GM12878 (cell line): Measurements from ENCODE around the gene SRC. TPM values are rescaled to one million over a fixed set of nuclear protein-coding genes. Genes with fewer than 3 reads are reported as not detected.

Experiments
- ATAC-seq: fragments of 200-7000 bp; cut with Tn5 transposase; 3 replicates; pipeline ENCODE4 v1.9.1; 2020; ENCODE audit warnings: mild to moderate bottlenecking, moderate library complexity
- BruUV-seq: library from RNA; stranded (reverse); fragments of 400-500 nt; replicated peaks from 2 replicates; lab custom pipeline; 2021; lab: Mats Ljungman, UMichigan
- CTCF ChIA-PET: fragments of 300-600 bp; sonication (Branson Sonifier 250); formaldehyde crosslinking; extraction: SDS; loops from one replicate; lab custom pipeline; 2021; ENCODE audit warnings: inconsistent platforms; lab: Yijun Ruan, JAX
- POLR2A ChIA-PET: fragments of 350-600 bp; formaldehyde crosslinking; extraction: SDS; loops from one replicate; lab custom pipeline; 2021; ENCODE audit warnings: inconsistent platforms; lab: Charles Lee
- RAD21 ChIA-PET: fragments of 300-600 bp; sonication (Branson Sonifier 250); formaldehyde crosslinking; loops from one replicate; lab custom pipeline; 2023; ENCODE audit warnings: antibody characterized with exemption; ENCODE audit not compliant: unreplicated experiment; lab: Charles Lee
- SMC1A ChIA-PET: fragments of 300-600 bp; sonication (Branson Sonifier 250); formaldehyde crosslinking; loops from one replicate; lab custom pipeline; 2023; ENCODE audit not compliant: unreplicated experiment, uncharacterized antibody; lab: Charles Lee
- DNase-seq: peaks from one replicate; pipeline ENCODE4 v3.0.0-alpha.2; 2011; ENCODE audit warnings: low read depth, low spot score
- FAIRE-seq: peaks from 3 replicates; lab custom pipeline; 2011; peaks lifted over from hg19 to GRCh38; lab: Jason Lieb, UNC
- H2AFZ ChIP-seq: 2 replicates; pipeline ENCODE4 v1.6.0; 2011; ENCODE audit warnings: low read depth, low read length, control low read depth; ENCODE audit not compliant: control insufficient read depth
- H3K27ac ChIP-seq: 2 replicates; pipeline ENCODE4 v1.5.1; 2011; ENCODE audit warnings: control low read depth; ENCODE audit not compliant: control insufficient read depth, insufficient read depth
- H3K27me3 ChIP-seq, 2 experiments: replicated peaks in 1 of 2; 2 replicates each; pipeline versions ENCODE4 v1.6.0 to v1.6.1; 2011; ENCODE audit warnings: low read length in 1 of 2; ENCODE audit not compliant: control insufficient read depth in 2 of 2, insufficient read depth in 2 of 2
- H3K36me3 ChIP-seq, 2 experiments: 2 replicates each; pipeline ENCODE4 v1.5.1; 2011; ENCODE audit warnings: low read length in 1 of 2; ENCODE audit not compliant: control insufficient read depth in 2 of 2, insufficient read depth in 2 of 2
- H3K4me1 ChIP-seq: 2 replicates; pipeline ENCODE4 v1.6.1; 2011; ENCODE audit warnings: mild to moderate bottlenecking, low read length, moderate library complexity, mixed read lengths; ENCODE audit not compliant: control insufficient read depth, insufficient read depth
- H3K4me2 ChIP-seq: 2 replicates; pipeline ENCODE4 v1.6.0; 2011; ENCODE audit warnings: control low read depth; ENCODE audit not compliant: control insufficient read depth, insufficient read depth
- H3K4me3 ChIP-seq: fragments of 200-600 bp; sonication (generic); 2 replicates; pipeline ENCODE4 v1.5.1; 2016
- H3K79me2 ChIP-seq: 2 replicates; pipeline ENCODE4 v1.6.0; 2011; ENCODE audit warnings: low read length; ENCODE audit not compliant: control insufficient read depth, insufficient read depth
- H3K9ac ChIP-seq: 2 replicates; pipeline ENCODE4 v1.8.0; 2011; ENCODE audit warnings: low read length, control low read depth, mixed read lengths; ENCODE audit not compliant: control insufficient read depth, insufficient read depth
- H3K9me3 ChIP-seq: replicated peaks from 3 replicates; pipeline ENCODE4 v1.5.1; 2011; ENCODE audit warnings: mild to moderate bottlenecking, low read length; ENCODE audit not compliant: control insufficient read depth, insufficient read depth
- H4K20me1 ChIP-seq: 2 replicates; pipeline ENCODE4 v1.6.0; 2011; ENCODE audit not compliant: control insufficient read depth, insufficient read depth
- BCLAF1 ChIP-seq: fragments of 450-650 bp; IDR thresholded peaks from 2 replicates; pipeline ENCODE4 v1.6.1; 2017; ENCODE audit warnings: antibody characterized with exemption, mild to moderate bottlenecking, moderate library complexity
- BRCA1 ChIP-seq: IDR thresholded peaks from 2 replicates; pipeline ENCODE4 v1.6.1; 2011; ENCODE audit warnings: low read depth, low read length, improper control_type of control experiment
- FOXK2 ChIP-seq: fragments of 450-650 bp; IDR thresholded peaks from 2 replicates; pipeline ENCODE4 v1.6.1; 2017; ENCODE audit warnings: mild to moderate bottlenecking, moderate library complexity
- GATAD2B ChIP-seq: fragments of 450-650 bp; conservative IDR thresholded peaks from 2 replicates; pipeline ENCODE4 v1.6.1; 2017; ENCODE audit warnings: low read depth, mild to moderate bottlenecking, moderate library complexity
- IKZF2 ChIP-seq, 2 experiments: fragments of 450-650 bp; IDR thresholded peaks; 2 replicates each; pipeline ENCODE4 v1.6.1; 2017; ENCODE audit warnings: mild to moderate bottlenecking in 2 of 2, moderate library complexity in 2 of 2
- IRF5 ChIP-seq: fragments of 450-650 bp; IDR thresholded peaks from 2 replicates; pipeline ENCODE4 v1.6.1; 2017; ENCODE audit warnings: borderline replicate concordance
- JUND ChIP-seq: IDR thresholded peaks from 2 replicates; pipeline ENCODE4 v1.6.1; 2012; ENCODE audit warnings: low read depth, mild to moderate bottlenecking, low read length, improper control_type of control experiment, moderate library complexity
- LARP7 ChIP-seq: fragments of 450-650 bp; IDR thresholded peaks from 2 replicates; pipeline ENCODE4 v1.6.1; 2017; ENCODE audit warnings: mild to moderate bottlenecking
- MTA2 ChIP-seq: fragments of 450-650 bp; IDR thresholded peaks from 2 replicates; pipeline ENCODE4 v1.6.1; 2016; ENCODE audit warnings: low read depth, mild to moderate bottlenecking, moderate library complexity
- NFXL1 ChIP-seq: fragments of 450-650 bp; IDR thresholded peaks from 2 replicates; pipeline ENCODE4 v1.6.1; 2017; ENCODE audit warnings: antibody characterized with exemption, mild to moderate bottlenecking, borderline replicate concordance
- NR2C2 ChIP-seq: IDR thresholded peaks from 2 replicates; pipeline ENCODE4 v1.6.1; 2011; ENCODE audit warnings: borderline replicate concordance, low read depth; ENCODE audit not compliant: control insufficient read depth, insufficient read length
- POLR2AphosphoS2 ChIP-seq: IDR thresholded peaks from 2 replicates; pipeline ENCODE4 v1.6.1; 2011; ENCODE audit warnings: low read depth, mild to moderate bottlenecking, low read length, improper control_type of control experiment, moderate library complexity
- RAD21 ChIP-seq: IDR thresholded peaks from 2 replicates; pipeline ENCODE4 v1.6.1; 2011; ENCODE audit warnings: mild to moderate bottlenecking, low read depth, low read length, moderate library complexity; ENCODE audit not compliant: insufficient read depth
- WGBS: methylation state at CpG from one replicate; pipeline ENCODE4 v1.1.6; 2016; ENCODE audit warnings: low lambda C conversion rate; ENCODE audit not compliant: insufficient replicate concordance, insufficient coverage; ENCODE audit errors: missing lambda C conversion rate; 5-methylcytosine and 5-hydroxymethylcytosine counted together
- in situ Hi-C: fragments of 300-500 bp; cut with MboI; formaldehyde crosslinking; loops from 9 replicates; pipeline ENCODE4 v1.14.3; 2018; ENCODE audit warnings: mixed read lengths
- intact Hi-C: fragments of 100-400 bp; cut with micrococcal nuclease; formaldehyde crosslinking; loops from one replicate; pipeline ENCODE4 v1.14.2; 2022; ENCODE audit not compliant: unreplicated experiment
- polyA plus RNA-seq, 11 experiments: library from polyadenylated mRNA; depleted of rRNA in 4 of 11; unstranded in 6 of 11; stranded (reverse) in 5 of 11; fragments of >200 nt; fragmentation: Nextera tagmentation in 4 of 11; fragmentation: Illumina TruSeq in 1 of 11; extraction: Ambion mirVana in 4 of 11; extraction: Trizol in 1 of 11; gene quantifications; 1 replicate in 1 of 11; 2 replicates in 10 of 11; pipeline versions ENCODE4 v1.2.1 to v1.2.3, GENCODE V29; 2011 to 2016; ENCODE audit warnings: inconsistent platforms in 2 of 11, missing spikeins in 2 of 11, low read depth in 1 of 11
- total RNA-seq, 4 experiments: library from RNA; depleted of rRNA in 3 of 4; stranded (reverse); fragments of >200 nt in 3 of 4; fragmentation: Illumina TruSeq in 1 of 4; extraction: Trizol in 1 of 4; gene quantifications; 2 replicates each; pipeline versions ENCODE4 v1.2.1 to v1.2.3, GENCODE V29; 2013 to 2021
- TF ChIP-seq, protein P1 (sequence below): IDR thresholded peaks from 2 replicates; pipeline ENCODE4 v1.6.1; 2011; ENCODE audit warnings: borderline replicate concordance, low read depth, mild to moderate bottlenecking, moderate library complexity, low read length; ENCODE audit not compliant: insufficient read depth, poor library complexity, severe bottlenecking
- TF ChIP-seq, protein P2 (sequence below): IDR thresholded peaks from 2 replicates; pipeline ENCODE4 v1.6.1; 2012; ENCODE audit warnings: low read length, inconsistent platforms

The SRC gene
- total and polyA plus RNA-seq, 10 of the 15 experiments (the other 5 are each of a cell fraction or from before 2014, with no cell fraction given), result 0.60 to 71.3 (median 27.2) TPM

GRCh38 chr20:37406010-37406998 is 60.4 kb downstream of the SRC start:
- Histone ChIP-seq H3K4me3 (peak overlapping the region; percentile 41; the same call in 1 of the 2 replicates), H3K9ac (peak overlapping the region; percentile 43; the same call in 1 of the 2 replicates), H2AFZ (peak overlapping the region; percentile 47), H3K27me3 (no peaks in the 10 kb centered on the region), H3K36me3 (peaks cover 2 to 24% of the 10 kb centered on the region in 2 experiments; a peak in 3 of 4 replicates), H3K27ac (no peak overlapping the region), H3K4me1 (peaks cover 23% of the 10 kb centered on the region), H4K20me1 (no peaks in the 10 kb centered on the region), H3K4me2 (peak overlapping the region; percentile 86), H3K9me3 (no peaks in the 10 kb centered on the region), H3K79me2 (no peaks in the 10 kb centered on the region)
- ChIA-PET POLR2A (no interaction called here), CTCF (interaction anchor here (0.9 to 1.5 kb wide), 2 partner anchors 127 to 129 kb away, joined by 3 to 5 read pairs; no protein-coding TSS in a partner anchor), SMC1A (no interaction called here), RAD21 (no interaction called here)
- in situ Hi-C loops (no loop called here), intact Hi-C loops (loop anchor here (10.0 kb wide), 1 partner anchor 212 kb away; no protein-coding TSS in a partner anchor)
- 33% methylated on average over 33 of the region's 49 CpGs for WGBS
- FAIRE-seq, result peak; percentile 41
- BruUV-seq, result no TSS peak
- ATAC-seq, result peak; percentile 68
- no peak for DNase-seq
- no peak for TF ChIP-seq BRCA1
- TF ChIP-seq JUND, result no peak
- TF ChIP-seq IRF5, result no peak
- TF ChIP-seq POLR2AphosphoS2, result no peak; the same call in 1 of the 2 replicates
- TF ChIP-seq NFXL1, result no peak
- no peak for TF ChIP-seq MTA2
- TF ChIP-seq NR2C2, result no peak
- TF ChIP-seq LARP7, result 0 out of 2 replicates have a peak, but pooled peaks have one; percentile 54
- TF ChIP-seq IKZF2 (IDR thresholded peaks at IDR 0.05), result no peak
- TF ChIP-seq FOXK2, result no peak
- TF ChIP-seq RAD21, result no peak
- no peak for TF ChIP-seq BCLAF1
- peak; percentile 64; the same call in 1 of the 2 replicates for TF ChIP-seq GATAD2B
- TF ChIP-seq, protein P1, sequence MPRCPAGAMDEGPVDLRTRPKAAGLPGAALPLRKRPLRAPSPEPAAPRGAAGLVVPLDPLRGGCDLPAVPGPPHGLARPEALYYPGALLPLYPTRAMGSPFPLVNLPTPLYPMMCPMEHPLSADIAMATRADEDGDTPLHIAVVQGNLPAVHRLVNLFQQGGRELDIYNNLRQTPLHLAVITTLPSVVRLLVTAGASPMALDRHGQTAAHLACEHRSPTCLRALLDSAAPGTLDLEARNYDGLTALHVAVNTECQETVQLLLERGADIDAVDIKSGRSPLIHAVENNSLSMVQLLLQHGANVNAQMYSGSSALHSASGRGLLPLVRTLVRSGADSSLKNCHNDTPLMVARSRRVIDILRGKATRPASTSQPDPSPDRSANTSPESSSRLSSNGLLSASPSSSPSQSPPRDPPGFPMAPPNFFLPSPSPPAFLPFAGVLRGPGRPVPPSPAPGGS, result peak; percentile 96
- TF ChIP-seq, protein P2, sequence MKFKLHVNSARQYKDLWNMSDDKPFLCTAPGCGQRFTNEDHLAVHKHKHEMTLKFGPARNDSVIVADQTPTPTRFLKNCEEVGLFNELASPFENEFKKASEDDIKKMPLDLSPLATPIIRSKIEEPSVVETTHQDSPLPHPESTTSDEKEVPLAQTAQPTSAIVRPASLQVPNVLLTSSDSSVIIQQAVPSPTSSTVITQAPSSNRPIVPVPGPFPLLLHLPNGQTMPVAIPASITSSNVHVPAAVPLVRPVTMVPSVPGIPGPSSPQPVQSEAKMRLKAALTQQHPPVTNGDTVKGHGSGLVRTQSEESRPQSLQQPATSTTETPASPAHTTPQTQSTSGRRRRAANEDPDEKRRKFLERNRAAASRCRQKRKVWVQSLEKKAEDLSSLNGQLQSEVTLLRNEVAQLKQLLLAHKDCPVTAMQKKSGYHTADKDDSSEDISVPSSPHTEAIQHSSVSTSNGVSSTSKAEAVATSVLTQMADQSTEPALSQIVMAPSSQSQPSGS, result no peak
